ENCODE data around the gene PIAS4. TPM values are rescaled to one million over a fixed set of nuclear protein-coding genes. Genes with fewer than 3 reads are reported as not detected.

The PIAS4 gene
- polyA plus RNA-seq, 1 donor (not counting 4 experiments of a cell fraction or from before 2014, with no cell fraction given): 7.5 TPM

DNA sequence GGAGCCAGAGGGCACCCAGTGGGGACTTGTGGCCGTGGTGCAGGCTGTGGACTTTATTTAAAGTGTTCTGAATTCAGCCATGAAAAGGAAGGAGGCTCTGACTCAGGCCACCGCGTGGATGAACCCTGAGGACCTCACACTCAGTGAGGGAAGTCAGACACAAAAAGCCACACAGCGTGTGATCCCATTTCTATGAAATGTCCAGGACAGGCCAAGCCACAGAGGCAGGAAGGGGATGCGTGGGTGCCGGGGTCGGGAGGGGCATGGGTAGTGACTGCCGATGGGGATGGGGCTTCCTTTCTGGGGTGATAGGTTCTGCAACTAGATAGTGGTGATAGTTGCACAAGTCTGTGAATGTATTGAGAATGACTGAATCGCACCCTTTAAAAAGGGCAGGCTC, 67.8 kb downstream of the PIAS4 start:
- TF ChIP-seq EZH2 (IDR thresholded peaks at IDR 0.05; ENCODE audit: low read length): no peak
- TF ChIP-seq, protein P1, sequence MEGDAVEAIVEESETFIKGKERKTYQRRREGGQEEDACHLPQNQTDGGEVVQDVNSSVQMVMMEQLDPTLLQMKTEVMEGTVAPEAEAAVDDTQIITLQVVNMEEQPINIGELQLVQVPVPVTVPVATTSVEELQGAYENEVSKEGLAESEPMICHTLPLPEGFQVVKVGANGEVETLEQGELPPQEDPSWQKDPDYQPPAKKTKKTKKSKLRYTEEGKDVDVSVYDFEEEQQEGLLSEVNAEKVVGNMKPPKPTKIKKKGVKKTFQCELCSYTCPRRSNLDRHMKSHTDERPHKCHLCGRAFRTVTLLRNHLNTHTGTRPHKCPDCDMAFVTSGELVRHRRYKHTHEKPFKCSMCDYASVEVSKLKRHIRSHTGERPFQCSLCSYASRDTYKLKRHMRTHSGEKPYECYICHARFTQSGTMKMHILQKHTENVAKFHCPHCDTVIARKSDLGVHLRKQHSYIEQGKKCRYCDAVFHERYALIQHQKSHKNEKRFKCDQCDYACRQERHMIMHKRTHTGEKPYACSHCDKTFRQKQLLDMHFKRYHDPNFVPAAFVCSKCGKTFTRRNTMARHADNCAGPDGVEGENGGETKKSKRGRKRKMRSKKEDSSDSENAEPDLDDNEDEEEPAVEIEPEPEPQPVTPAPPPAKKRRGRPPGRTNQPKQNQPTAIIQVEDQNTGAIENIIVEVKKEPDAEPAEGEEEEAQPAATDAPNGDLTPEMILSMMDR (optimal IDR thresholded peaks at IDR 0.05 in 1 of 3, IDR thresholded peaks at IDR 0.05 in 1 of 3, conservative IDR thresholded peaks at IDR 0.05 in 1 of 3; ENCODE audit: extremely low read depth in 1 of 3, insufficient read depth in 2 of 3, low read length in 3 of 3): no peak
- Histone ChIP-seq H3K36me3 (ENCODE audit: control insufficient read depth in 2 of 2, extremely low read depth in 1 of 2, insufficient read depth in 2 of 2, low read length in 2 of 2) (no peaks in the 10 kb centered on the region), H3K4me2 (ENCODE audit: control insufficient read depth, extremely low read depth, insufficient read depth, low read depth, low read length) (no peak overlapping the region), H3K9ac (ENCODE audit: control insufficient read depth, extremely low read depth, insufficient read depth, low read length) (no peak overlapping the region), H2AFZ (ENCODE audit: control insufficient read depth, low read length) (no peak overlapping the region), H3K4me1 (ENCODE audit: control insufficient read depth, extremely low read depth, insufficient read depth, low read length) (peaks cover 3% of the 10 kb centered on the region), H3K4me3 (ENCODE audit: control insufficient read depth in 2 of 3, extremely low read depth in 1 of 3, insufficient read depth in 2 of 3, low read depth in 1 of 3, low read length in 3 of 3) (no peak overlapping the region), H3K79me2 (ENCODE audit: control insufficient read depth, insufficient read depth, low read length) (no peaks in the 10 kb centered on the region), H4K20me1 (ENCODE audit: control insufficient read depth, extremely low read depth, insufficient read depth, low read length) (no peaks in the 10 kb centered on the region), H3K9me1 (ENCODE audit: control insufficient read depth, extremely low read depth, insufficient read depth, low read length) (no peaks in the 10 kb centered on the region), H3K9me3 (ENCODE audit: control insufficient read depth, low read depth, low read length) (no peaks in the 10 kb centered on the region), H3K27me3 (ENCODE audit: control insufficient read depth, extremely low read depth, insufficient read depth, low read length) (no peaks in the 10 kb centered on the region), H3K27ac (ENCODE audit: control insufficient read depth, insufficient read depth, low read length) (no peak overlapping the region)
- dilution Hi-C loops (cut with MboI; ENCODE audit: extremely low pct_ligation_motif_present, low sequenced_read_pairs): no loop called here
- FAIRE-seq: no peak
- no peak for DNase-seq (ENCODE audit: low read depth, low spot score)

DNA sequence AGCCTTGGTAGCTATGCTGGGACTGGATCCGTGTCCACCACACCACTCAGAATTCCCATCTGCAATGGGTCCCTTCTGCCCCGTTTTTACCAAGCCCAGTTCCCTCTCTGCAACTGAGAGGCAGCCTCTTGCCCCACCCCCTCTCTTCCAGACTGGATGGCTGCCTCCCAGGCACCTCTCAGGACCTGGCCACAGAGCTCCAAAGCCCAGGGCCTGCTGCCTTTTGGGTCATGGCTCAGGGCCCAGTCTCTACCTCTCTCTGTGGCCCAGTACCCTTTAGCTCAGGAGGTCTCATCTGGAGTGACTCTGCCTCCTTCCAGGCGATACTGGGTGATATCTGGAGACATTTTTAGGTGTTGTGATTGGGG, 69.5 kb downstream of the PIAS4 start:
- Histone ChIP-seq H3K4me3 (ENCODE audit: control insufficient read depth in 2 of 3, extremely low read depth in 1 of 3, insufficient read depth in 2 of 3, low read depth in 1 of 3, low read length in 3 of 3) (no peak overlapping the region), H2AFZ (ENCODE audit: control insufficient read depth, low read length) (no peak overlapping the region), H3K9me3 (ENCODE audit: control insufficient read depth, low read depth, low read length) (no peaks in the 10 kb centered on the region), H3K27ac (ENCODE audit: control insufficient read depth, insufficient read depth, low read length) (no peak overlapping the region), H3K4me1 (ENCODE audit: control insufficient read depth, extremely low read depth, insufficient read depth, low read length) (peaks cover 3% of the 10 kb centered on the region), H3K79me2 (ENCODE audit: control insufficient read depth, insufficient read depth, low read length) (no peaks in the 10 kb centered on the region), H3K9me1 (ENCODE audit: control insufficient read depth, extremely low read depth, insufficient read depth, low read length) (no peaks in the 10 kb centered on the region), H3K9ac (ENCODE audit: control insufficient read depth, extremely low read depth, insufficient read depth, low read length) (no peak overlapping the region), H4K20me1 (ENCODE audit: control insufficient read depth, extremely low read depth, insufficient read depth, low read length) (no peaks in the 10 kb centered on the region), H3K4me2 (ENCODE audit: control insufficient read depth, extremely low read depth, insufficient read depth, low read depth, low read length) (no peak overlapping the region), H3K36me3 (ENCODE audit: control insufficient read depth in 2 of 2, extremely low read depth in 1 of 2, insufficient read depth in 2 of 2, low read length in 2 of 2) (no peaks in the 10 kb centered on the region), H3K27me3 (ENCODE audit: control insufficient read depth, extremely low read depth, insufficient read depth, low read length) (no peaks in the 10 kb centered on the region)
- no peak for FAIRE-seq
- TF ChIP-seq, protein P1 (optimal IDR thresholded peaks at IDR 0.05 in 1 of 3, IDR thresholded peaks at IDR 0.05 in 1 of 3, conservative IDR thresholded peaks at IDR 0.05 in 1 of 3; ENCODE audit: extremely low read depth in 1 of 3, insufficient read depth in 2 of 3, low read length in 3 of 3): no peak
- no peak for TF ChIP-seq EZH2 (IDR thresholded peaks at IDR 0.05; ENCODE audit: low read length)
- DNase-seq (ENCODE audit: low read depth, low spot score): no peak
- dilution Hi-C loops (cut with MboI; ENCODE audit: extremely low pct_ligation_motif_present, low sequenced_read_pairs): no loop called here
